Activated naive CD4-positive, alpha-beta T cell treated with Interleukin-2 at 50 U/mL for 16 hours (primary cell): ENCODE results near the gene ATXN1.

ENCODE experiments used
- DNase-seq: peaks from one replicate; pipeline ENCODE4 v3.0.0-alpha.2; 2020

Gene ATXN1

DNA sequence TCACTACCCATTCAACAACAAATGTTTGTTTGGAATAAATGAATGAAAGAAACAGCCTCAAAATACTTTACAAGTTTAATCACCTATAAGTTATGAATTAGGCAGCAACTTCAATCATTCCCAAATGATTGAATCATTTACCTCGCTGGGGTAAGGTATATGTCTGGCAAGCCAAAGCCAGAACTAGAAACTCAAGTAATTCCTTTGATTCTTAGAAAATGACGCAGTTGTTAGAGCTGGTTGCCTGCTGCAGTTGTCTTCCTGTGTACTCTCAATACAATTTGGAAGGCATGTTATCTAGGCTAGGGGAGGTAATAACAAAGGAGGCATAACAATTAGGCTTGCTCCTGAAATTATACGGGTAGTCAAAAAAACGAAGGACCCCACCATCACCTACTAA lies 160.6 kb downstream of the ATXN1 start:
- DNase-seq, result no peak

DNA sequence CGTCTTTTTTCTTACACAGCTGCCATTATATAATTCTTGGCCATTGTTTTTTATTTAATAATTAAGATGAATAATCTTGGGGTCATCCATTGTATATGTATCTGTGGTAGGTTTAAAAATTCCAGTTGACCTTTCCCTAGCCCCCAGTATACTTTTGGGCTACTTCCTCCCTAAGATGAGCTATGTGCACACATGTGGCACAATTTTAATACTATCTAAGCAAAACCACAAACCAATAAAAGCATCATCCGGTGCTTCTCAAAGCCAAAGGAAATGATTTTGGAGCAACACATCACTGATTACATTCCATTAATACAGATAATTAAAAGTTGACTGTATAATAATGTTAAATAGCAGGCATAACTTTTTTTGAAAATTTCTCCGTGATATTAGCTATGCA lies 161.2 kb downstream of the ATXN1 start:
- DNase-seq, result no peak

DNA sequence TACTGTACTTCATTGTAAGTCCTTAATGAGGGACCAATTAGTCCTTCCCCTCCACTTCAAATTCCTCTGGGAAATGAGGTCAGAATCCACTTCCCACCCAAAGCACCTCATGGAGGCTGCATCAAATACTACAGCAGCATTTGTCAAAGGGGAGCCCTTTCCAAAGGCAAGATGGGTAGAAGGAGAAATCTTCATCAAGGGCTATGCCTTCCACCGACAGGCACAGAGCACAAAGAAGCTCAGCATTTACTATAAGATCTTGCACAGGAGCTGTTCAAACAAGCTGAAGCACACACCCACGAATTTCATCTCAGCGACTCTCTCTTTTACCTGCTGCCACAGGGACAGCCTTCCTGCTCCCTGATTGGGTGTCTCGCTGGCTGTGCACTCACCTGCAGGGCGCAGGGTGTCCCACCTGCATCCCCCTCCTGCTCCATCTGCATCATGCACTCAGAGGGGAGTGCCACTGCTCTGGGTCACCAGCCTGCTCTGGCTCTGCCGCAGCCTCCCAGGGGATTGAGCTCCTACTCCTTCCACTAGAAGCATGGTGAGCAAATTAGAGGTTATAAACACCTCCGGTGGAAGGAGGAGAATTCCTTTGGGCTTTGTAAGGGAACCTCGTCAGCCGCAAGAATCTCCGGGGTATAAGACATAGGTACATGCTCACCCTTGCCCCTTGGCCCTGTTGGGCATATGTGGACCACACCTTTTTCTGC lies 164.5 kb downstream of the ATXN1 start:
- DNase-seq, result no peak

DNA sequence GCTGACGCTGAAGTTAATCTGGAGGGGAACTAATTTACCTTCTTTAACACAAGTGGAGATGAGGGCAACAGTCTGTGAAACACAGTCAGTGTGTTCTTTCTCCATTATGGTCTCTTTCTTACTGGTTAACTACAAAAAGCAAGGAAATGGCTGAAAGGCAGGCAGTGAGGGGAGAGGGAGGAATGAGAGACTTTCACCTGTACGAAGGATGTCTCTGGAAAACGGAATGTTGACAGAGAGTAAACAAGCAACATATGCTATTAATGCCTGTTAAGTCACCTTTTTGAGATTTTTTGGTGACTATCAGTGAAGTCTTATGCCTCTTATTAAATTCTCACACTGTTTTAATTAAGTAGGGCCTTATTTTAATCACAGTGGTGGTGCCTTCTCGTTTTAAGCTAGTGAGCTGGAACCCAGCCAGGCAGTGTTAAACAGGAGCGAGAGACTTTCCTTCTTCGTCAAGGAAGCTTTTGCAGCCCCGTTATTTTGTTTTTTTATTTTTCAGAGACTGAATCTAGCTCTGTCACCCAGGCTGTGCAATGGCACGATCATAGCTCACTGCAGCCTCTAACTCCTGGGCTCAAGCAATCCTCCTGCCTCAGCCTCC lies 165.6 kb downstream of the ATXN1 start:
- DNase-seq, result no peak

DNA sequence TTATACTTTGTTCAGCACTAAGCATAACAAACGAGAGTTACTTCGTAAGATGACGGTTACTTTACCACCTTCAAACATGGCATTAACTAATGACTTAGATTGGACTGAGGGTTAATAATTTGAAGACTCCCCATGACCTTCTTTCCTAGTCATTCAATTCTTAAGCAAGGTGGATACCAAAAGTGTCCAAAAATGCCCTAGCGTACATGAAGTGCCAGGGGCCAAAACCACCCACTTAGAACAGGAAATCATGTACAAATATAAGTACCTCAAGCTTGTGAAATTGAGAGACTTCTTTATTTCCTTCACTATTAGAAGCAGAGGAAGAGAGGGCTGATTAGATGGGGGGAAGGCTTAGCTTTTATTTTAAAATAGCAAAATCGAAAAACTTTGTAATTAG lies 166.4 kb downstream of the ATXN1 start:
- DNase-seq, result no peak

DNA sequence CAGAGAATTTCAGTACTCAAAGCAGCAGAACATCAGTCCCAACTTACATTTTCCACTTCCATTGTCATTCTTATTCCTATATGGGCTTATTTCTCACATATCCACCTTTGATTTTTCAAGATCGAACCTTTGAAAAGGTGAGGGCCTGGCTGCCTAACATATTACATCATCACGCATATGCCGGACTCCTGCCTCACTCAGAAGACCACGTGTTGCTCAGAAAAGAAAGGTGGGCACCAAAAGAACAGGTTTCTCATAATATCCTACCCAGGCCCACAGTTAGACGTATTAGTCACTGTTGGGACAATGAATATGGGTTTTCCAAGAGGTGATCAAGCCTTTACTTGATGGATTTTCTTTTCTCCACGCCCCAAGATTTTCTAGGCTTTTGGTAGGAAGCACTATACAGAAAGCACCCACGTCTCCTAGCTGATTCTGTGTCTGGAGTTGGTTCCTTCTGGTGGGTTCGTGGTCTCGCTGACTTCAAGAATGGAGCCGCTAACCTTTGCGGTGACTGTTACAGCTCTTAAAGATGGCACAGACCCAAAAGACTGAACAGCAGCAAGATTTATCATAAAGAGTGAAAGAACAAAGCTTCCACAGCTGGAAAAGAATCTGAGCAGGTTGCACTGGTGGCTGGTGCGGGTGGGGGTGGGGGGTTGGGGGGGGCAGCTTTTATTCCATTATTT lies 168.9 kb downstream of the ATXN1 start:
- no peak for DNase-seq

DNA sequence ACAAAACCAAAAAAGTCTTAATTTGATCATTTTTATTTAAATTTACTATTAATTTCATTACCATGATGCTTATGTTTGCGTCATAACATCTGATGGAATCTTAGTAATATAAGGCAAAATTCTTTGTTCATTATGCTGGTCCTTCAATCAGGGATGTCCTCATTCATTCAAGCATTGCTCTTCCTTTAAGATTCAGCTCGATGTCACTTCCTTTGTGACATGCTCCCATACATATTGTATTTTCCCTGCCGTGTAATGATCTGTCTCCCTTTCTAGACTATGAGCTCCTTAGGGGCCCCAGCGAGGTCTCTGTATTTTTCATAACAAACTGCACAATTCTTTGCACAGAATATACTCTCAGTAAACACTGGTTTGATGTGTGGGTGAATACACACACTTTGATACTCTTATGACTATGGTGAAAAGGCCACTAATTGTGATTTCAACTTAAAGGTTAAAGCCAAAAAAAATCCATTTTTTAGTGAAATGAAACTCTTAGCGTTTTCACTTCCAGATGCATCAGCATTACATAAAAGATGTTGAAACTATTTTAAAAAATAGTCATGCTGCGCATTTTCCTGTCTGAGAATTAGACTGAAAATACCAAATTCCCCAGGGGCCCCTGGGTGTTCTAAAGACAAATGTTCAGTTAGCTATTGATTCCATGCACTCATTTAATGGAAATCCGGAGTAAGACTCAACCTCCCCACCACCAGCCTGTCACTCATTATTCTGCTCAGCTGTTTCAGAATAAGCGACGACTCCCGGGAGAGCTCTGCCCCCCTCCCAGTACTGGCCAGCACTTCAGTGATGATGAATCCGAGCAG lies 169.7 kb downstream of the ATXN1 start:
- DNase-seq, result peak; percentile 55

DNA sequence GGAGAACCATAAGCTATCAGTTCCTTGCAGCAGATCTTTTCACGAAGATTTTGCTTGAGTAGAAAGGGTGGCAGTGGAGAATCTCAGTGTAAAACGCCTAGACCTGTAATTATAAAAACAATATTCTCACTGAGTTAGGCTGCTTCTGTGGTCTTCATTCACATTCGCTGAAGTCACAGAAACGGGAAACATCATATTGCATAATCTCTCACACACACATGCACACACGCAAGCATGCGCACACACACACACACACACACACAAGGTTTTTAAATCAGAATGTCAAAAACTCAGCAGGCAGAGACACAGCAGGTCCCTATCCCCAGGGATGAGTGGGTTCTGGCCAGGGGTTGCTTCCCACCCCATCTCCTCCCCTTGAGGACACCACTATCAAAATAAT lies 175.5 kb downstream of the ATXN1 start:
- no peak for DNase-seq

- DNase-seq, result no peak
These were observed 178.0 kb downstream of the ATXN1 start for GRCh38 chr6:16583144-16583762.

- DNase-seq, result no peak
These were observed 178.7 kb downstream of the ATXN1 start for GRCh38 chr6:16582446-16583143.

DNA sequence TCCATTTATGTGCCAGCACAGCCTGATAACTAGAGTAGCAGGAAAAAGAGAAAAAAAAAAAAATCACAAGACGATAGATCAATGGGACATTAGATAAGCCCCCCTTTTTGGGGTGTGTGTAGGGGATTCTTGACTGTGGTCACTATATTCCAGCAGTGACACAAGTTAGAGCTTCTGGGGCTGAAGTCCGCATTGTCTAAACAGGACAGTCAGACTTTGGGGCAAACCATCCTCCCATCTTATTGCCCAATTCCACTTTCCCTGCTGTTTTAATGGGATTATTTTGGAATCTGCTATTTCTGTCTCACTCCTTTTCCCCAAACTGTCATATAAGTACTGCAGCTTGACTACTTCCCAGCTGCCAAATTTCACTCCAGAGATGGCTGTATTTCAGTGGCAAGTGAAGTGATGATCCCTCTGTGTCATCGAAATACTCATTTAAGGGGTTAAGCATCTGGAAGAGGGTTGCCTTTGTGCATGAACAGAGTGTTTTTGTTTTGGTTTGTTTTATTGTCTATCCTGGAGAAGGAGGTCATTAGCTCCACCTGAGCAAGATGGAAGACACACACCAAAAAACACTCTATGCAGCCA lies 182.5 kb downstream of the ATXN1 start:
- no peak for DNase-seq

GRCh38 chr6:16576451-16577368 lies 184.6 kb downstream of the ATXN1 start:
- no peak for DNase-seq

DNA sequence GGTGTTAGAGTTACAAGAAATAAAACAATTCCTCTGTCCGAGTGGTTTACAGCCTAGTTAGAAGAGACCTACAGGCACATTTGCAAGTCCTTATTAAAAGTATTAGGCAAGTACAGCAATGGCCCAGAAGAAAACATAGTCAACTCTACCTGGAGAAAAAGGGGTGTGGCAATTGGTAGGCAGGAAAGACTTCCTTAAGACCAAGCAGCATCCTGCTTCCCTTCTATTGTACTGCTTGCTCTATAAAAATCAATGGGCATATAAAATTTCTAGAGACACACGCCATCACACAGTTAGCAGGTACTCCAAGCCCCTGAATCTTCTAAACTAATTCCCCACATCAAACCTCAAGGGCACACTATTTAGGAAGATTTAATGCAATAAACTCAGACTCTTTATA lies 185.6 kb downstream of the ATXN1 start:
- no peak for DNase-seq

DNA sequence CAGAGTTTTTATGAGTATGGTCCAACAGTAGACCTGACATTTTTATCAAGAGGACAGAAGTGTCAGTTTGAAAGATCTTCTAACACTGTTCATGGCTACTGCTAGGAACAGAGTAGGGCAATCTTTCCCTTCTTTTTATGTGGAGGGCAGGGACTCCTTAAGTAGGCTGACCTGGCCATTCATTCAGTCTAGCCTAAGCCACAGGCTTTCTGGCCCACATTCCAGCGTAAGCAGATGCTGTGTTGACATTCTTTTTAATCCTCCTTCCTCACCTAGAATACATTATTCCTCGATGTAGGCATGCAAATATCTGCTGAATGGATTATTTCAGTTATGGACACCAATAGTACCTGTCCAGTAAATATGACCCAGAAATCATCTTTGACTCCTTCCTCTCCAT lies 188.3 kb downstream of the ATXN1 start:
- DNase-seq, result no peak

GRCh38 chr6:16572317-16572716 lies 188.9 kb downstream of the ATXN1 start:
- no peak for DNase-seq

- no peak for DNase-seq
These were observed 190.3 kb downstream of the ATXN1 start for GRCh38 chr6:16570946-16571345.

GRCh38 chr6:16570221-16570553 lies 191.1 kb downstream of the ATXN1 start:
- DNase-seq, result no peak

GRCh38 chr6:16568128-16568527 lies 193.1 kb downstream of the ATXN1 start:
- DNase-seq, result no peak

DNA sequence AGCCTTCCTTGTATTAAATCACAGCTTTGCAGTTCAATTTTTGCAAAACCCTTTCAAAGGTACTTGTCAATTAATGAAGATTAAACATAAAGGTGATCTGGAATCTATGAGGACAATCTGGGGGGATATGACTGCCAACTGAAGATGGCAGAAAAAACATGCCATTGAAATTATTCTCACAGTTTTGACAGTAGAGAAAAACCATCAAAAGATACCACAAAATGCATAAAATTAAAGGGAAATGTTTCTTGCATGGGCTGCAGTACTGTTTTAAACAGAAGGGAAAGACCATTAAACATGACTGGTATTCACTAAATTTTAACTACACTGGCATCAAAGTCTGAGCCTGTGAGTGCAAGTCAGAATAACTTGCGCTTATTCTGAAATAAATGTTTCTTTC lies 194.2 kb downstream of the ATXN1 start:
- no peak for DNase-seq

DNA sequence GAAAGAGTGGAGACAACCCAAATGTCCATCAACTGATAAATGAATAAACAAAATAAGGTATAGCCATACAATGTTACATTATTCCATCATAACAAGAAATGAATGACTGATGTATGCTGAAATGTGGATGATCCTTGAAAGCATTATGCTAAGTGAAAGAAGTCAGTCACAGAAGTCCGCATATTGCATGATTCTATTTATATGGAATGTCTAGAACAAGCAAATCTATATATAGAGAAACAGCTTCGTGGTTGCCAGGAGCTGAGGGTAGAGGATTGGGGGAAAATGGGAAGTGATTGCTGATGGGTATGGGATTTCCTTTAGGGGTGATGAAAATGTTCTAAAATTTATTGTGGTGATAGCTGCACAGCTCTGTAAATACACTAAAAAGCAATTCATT lies 196.8 kb downstream of the ATXN1 start:
- DNase-seq, result no peak
